Tibial artery (tissue), 4 donors: Measurements from ENCODE around the gene CCDC87.

ENCODE experiments used
- DNase-seq, 2 donors: peaks; one replicate each; pipeline ENCODE4 v3.0.0-alpha.2; 2019
- H3K27ac ChIP-seq, 2 donors: fragments of 200-600 bp; sonication (generic) in 1 of 2; 1 replicate in 1 of 2; 2 replicates in 1 of 2; pipeline ENCODE4 v1.5.1; 2018 to 2019; ENCODE audit warnings: mild to moderate bottlenecking in 1 of 2
- H3K27me3 ChIP-seq, 2 donors: fragments of 200-600 bp; sonication (generic) in 1 of 2; one replicate each; pipeline versions ENCODE4 v1.5.1 to v1.6.0; 2016 to 2019
- H3K36me3 ChIP-seq, 3 donors: fragments of 200-600 bp; sonication (generic) in 2 of 3; one replicate each; pipeline ENCODE4 v1.5.1; 2016 to 2019; ENCODE audit warnings: mild to moderate bottlenecking in 2 of 3
- H3K4me1 ChIP-seq, 4 donors: fragments of 200-600 bp; sonication (generic) in 2 of 4; 1 replicate in 3 of 4; 2 replicates in 1 of 4; pipeline ENCODE4 v1.5.1; 2016 to 2019
- H3K4me3 ChIP-seq, 2 donors: fragments of 200-600 bp; sonication (generic) in 1 of 2; 1 replicate in 1 of 2; 2 replicates in 1 of 2; pipeline ENCODE4 v1.5.1; 2018 to 2019; ENCODE audit warnings: mild to moderate bottlenecking in 2 of 2
- H3K9me3 ChIP-seq, 3 donors: fragments of 200-600 bp; sonication (generic) in 1 of 3; one replicate each; pipeline ENCODE4 v1.5.1; 2016 to 2019
- intact Hi-C: fragments of 100-400 bp; cut with DNase I; formaldehyde crosslinking; loops from one replicate; pipeline ENCODE4 v1.15.0; 2023; ENCODE audit warnings: low total_unique reads
- TF ChIP-seq, protein P1 (sequence below), 2 experiments: fragments of 200-600 bp in 1 of 2; fragments of 450-650 bp in 1 of 2; IDR thresholded peaks; one replicate each; pipeline ENCODE4 v1.5.1; 2017 to 2019; ENCODE audit warnings: antibody characterized with exemption in 2 of 2, mild to moderate bottlenecking in 1 of 2, moderate library complexity in 1 of 2

CCDC87 gene

DNA sequence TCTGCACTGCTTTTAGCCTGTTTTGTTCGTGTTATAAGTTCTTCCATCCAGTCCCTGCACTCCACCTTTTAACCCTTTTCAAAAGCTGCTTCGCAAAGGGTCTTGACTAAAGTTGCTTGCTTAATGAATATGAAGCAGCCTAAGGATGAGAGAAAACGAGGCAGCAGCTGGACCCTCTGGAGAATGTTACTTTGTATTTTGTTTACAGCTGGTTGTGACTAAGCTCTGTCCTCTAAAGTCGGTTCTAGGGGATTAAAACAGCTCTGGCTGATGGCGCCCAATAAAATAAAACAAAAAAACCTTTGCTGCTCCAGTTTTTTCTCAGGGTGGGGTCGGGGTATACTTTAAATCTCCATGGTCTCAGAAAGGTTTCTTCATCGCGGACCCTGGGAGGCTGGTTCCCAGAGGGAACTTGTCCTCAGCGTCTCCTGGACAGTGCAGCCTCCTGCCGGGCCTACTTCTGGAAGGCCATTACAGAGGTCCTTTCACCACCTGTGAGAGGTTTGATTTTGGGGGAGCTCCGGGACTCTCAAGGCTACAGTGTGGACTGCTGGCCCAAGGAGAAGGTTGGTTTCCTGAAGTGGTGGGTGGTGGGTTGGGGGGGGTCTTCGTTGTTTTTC, 44.8 kb upstream of the CCDC87 start:
- H3K36me3 ChIP-seq, result peaks cover 3 to 25% (median 16%) of the 10 kb centered on the region in 3 donors
- TF ChIP-seq, protein P1, sequence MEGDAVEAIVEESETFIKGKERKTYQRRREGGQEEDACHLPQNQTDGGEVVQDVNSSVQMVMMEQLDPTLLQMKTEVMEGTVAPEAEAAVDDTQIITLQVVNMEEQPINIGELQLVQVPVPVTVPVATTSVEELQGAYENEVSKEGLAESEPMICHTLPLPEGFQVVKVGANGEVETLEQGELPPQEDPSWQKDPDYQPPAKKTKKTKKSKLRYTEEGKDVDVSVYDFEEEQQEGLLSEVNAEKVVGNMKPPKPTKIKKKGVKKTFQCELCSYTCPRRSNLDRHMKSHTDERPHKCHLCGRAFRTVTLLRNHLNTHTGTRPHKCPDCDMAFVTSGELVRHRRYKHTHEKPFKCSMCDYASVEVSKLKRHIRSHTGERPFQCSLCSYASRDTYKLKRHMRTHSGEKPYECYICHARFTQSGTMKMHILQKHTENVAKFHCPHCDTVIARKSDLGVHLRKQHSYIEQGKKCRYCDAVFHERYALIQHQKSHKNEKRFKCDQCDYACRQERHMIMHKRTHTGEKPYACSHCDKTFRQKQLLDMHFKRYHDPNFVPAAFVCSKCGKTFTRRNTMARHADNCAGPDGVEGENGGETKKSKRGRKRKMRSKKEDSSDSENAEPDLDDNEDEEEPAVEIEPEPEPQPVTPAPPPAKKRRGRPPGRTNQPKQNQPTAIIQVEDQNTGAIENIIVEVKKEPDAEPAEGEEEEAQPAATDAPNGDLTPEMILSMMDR (IDR thresholded peaks at IDR 0.05), result no peak
- H3K4me1 ChIP-seq, result peaks cover 4 to 55% (median 43%) of the 10 kb centered on the region in 4 donors
- no peaks in the 10 kb centered on the region for H3K27me3 ChIP-seq
- DNase-seq, result no peak
- intact Hi-C loops, result loop anchor here (2.0 kb wide), 1 partner anchor 21 kb away; the partner anchor contains the start of gene RBM14
- peak overlapping the region; percentile 80 to 82 for H3K4me3 ChIP-seq
- peak overlapping the region; percentile 91 to 93 for H3K27ac ChIP-seq
- no peaks in the 10 kb centered on the region for H3K9me3 ChIP-seq

DNA sequence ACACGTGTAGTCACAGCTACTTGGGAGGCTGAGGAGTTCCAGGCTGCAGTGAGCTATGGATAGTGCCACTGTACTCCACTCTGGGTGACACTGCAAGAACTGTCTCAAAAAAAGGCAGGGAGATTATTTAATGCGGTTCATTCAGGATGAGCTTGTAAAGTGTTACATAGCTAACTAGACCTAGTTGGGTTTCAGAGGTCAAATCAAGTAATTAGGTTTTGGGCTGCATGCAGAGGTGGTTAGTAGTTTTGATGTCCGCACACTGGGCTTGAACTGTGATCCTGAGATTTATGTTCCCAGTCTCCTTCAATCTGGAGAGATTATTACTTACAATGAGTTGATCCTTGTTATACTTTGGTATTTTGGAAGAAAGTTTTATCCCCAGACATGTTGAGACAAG, 43.5 kb upstream of the CCDC87 start:
- intact Hi-C loops, result no loop called here
- no peak for DNase-seq
- Histone ChIP-seq H3K36me3 (peaks cover 0 to 19% (median 12%) of the 10 kb centered on the region in 3 donors), H3K27ac (no peak overlapping the region), H3K4me3 (no peak overlapping the region), H3K9me3 (no peaks in the 10 kb centered on the region), H3K27me3 (no peaks in the 10 kb centered on the region), H3K4me1 (peaks cover 4 to 54% (median 34%) of the 10 kb centered on the region in 4 donors)
- TF ChIP-seq, protein P1 (IDR thresholded peaks at IDR 0.05), result no peak

DNA sequence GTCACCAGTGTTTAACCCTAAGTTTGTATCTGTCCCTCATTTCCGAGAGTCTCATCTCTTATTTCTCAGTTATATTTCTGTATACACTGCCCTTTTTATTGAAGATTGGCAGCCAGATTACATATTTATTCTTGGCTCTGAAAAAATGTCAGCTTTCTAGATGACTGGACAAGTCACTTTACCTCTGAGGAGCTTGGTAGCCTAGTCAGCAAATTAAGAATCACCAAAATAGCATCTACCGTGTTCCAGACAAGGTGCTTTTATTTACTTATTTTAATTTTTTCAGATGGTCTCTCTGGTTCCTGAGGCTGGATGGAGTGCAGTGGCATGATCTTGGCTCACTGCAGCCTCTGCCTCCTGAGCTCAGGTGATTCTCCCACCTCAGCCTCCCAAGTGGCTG, 40.1 kb upstream of the CCDC87 start:
- H3K27me3 ChIP-seq, result no peaks in the 10 kb centered on the region
- peaks cover 4 to 29% (median 16%) of the 10 kb centered on the region in 4 donors for H3K4me1 ChIP-seq
- DNase-seq, result no peak
- H3K36me3 ChIP-seq, result peaks cover 6 to 34% (median 25%) of the 10 kb centered on the region in 3 donors
- H3K9me3 ChIP-seq, result no peaks in the 10 kb centered on the region
- no peak overlapping the region for H3K27ac ChIP-seq
- no peak overlapping the region for H3K4me3 ChIP-seq
- TF ChIP-seq, protein P1 (IDR thresholded peaks at IDR 0.05), result no peak
- intact Hi-C loops, result no loop called here

DNA sequence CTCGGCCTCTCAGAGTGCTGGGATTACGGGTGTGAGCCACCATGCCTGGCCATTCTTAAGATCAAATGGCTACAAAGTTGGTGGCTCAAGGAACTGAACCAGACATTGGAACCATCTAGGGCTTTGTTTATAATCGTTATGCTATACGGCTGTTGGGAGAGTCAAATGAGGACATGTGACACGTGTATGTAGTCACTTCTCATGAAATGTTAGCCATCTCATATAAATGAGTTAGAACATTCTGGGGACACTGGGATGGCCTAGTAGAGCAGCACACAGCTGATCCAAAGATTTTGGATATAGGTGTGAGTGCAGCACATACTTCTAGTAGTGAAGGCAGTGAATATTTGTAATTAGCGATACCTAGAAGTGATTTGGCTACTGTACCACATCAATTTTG, 39.0 kb upstream of the CCDC87 start:
- Histone ChIP-seq H3K36me3 (peaks cover 16 to 45% (median 36%) of the 10 kb centered on the region in 3 donors), H3K27me3 (no peaks in the 10 kb centered on the region), H3K4me1 (peaks cover 0 to 25% (median 8%) of the 10 kb centered on the region in 4 donors), H3K4me3 (no peak overlapping the region), H3K27ac (no peak overlapping the region), H3K9me3 (no peaks in the 10 kb centered on the region)
- intact Hi-C loops, result no loop called here
- no peak for DNase-seq
- TF ChIP-seq, protein P1 (IDR thresholded peaks at IDR 0.05), result no peak

DNA sequence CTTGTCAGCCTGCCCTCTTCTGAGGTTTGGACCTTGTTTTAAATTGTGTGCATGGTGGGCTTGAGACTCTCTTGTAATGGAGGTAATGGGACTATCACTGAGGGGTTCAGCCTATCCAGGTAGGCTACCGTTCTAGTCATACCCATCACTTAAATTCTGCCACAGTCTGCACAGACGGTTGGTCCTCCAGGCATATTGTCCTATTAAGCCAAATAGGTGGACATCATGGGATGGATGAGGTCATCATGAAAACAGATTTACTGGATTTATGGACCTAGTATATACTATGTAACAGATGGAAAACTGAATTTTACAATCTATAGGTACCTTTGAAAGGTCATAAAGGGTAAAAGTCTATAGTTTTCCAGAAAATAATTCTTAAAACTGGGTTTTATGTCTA, 36.5 kb upstream of the CCDC87 start:
- TF ChIP-seq, protein P1 (IDR thresholded peaks at IDR 0.05), result no peak
- no peaks in the 10 kb centered on the region for H3K9me3 ChIP-seq
- DNase-seq, result no peak
- peaks cover 39 to 70% (median 61%) of the 10 kb centered on the region in 3 donors for H3K36me3 ChIP-seq
- intact Hi-C loops, result no loop called here
- H3K4me1 ChIP-seq, result peaks cover 0 to 34% (median 12%) of the 10 kb centered on the region in 4 donors
- H3K4me3 ChIP-seq, result no peak overlapping the region
- no peaks in the 10 kb centered on the region for H3K27me3 ChIP-seq
- no peak overlapping the region for H3K27ac ChIP-seq
